KBM-7 (cell line): Measurements from ENCODE around the gene PTPRM.

Experiments used
- DNase-seq: peaks from one replicate; pipeline ENCODE4 v3.0.0-alpha.2; 2015
- in situ Hi-C: fragments of 300-500 bp; cut with MboI; formaldehyde crosslinking; loops from 2 replicates; pipeline ENCODE4 v1.14.3; 2020; ENCODE audit warnings: low sequenced_read_pairs, low pct_unique_long_range_greater_than_20kb, mixed read lengths

The PTPRM gene

DNA sequence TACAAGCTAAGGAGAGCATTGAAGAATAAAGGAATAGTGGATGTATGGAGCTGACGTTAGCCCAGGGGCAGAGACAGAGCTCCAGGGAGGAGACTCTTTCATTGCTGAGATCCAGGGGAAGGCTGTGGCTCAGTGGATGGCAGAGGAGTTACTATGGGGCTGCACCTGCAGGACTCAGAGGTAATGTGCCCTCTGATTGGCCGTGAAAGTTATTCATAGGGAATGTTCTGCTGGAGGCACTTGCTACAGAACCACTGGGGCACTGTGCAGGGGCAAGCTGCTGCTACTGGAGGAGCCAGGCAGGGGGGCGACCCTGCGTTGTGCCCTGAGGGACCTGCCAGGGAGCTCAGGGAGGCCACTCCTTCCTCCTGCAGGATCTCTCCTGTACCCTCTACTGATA is 199.2 kb downstream of the PTPRM start:
- DNase-seq = no peak
- in situ Hi-C loops = no loop called here

DNA sequence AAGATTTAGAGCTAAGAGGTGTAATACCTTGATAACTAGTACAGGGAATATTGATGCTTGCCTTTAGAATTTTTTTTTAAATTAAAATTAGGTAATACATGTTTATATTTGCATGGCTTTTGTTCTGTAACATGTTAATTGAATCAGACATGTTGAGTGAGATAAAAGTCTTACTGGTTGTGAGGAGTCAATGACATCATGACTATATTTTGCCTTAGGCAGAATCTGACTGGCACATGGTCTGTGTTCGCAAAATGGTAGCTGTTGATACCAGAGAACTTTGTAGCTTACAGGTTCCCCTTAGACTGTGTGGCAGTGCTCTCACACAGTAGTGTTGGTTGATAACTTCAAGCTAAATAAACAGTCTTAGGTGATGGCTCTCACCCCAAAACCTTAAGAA is 199.7 kb downstream of the PTPRM start:
- no peak for DNase-seq
- in situ Hi-C loops = no loop called here

DNA sequence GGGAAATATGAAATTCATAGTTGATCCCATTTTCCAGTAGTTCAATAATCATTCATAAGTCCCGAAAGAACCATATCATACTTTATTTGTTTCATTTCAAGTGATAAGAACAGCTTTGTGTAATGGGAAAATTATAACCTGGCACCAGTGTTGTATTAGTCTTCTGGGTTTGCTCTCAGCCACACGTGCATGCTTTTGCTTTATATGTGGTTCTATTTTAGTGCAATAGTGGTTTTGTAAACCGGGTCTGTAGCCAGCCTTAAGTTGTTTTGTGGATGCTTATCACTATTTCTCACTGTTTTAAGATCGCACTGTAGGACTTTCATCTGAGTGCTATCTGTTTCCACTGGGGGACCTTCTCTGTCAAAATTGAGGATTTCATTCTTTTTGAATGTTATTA is 203.8 kb downstream of the PTPRM start:
- in situ Hi-C loops = no loop called here
- no peak for DNase-seq

DNA sequence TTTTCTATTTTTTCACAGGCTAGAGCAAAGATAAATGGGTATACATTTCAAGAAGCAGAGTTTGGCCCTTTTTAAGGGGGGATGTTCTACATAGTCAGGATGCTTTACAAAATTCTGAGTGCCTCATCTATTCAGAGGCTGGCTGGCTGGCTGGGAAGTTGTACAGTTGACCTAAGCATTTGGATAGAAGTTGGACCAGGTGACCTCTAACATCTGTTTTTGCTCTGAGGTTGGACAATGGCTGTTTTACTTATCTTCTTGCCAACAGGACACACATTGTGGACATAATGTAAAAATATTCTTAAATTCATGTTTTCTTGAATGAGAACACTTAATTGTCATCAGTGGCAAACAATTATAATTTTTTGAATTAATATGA is 205.4 kb downstream of the PTPRM start:
- in situ Hi-C loops = no loop called here
- no peak for DNase-seq

DNA sequence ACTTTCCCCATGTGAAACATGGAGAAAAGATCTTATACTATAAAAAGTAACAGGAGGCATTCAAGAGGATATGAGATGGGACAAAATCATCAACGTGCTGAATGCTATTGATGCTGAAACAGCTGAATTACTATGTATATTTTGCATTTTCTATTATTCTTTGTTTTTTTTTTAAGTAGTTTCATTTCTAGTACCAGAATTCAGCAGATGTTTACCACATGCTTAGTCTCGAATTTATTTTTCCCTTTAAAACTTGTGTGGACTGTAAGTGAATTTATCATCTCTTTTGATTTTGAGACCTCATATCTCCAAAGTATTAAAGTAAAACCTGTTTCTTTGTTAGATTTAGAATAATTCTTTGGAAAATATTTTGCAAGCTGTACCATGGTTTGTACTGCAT is 205.8 kb downstream of the PTPRM start:
- in situ Hi-C loops = no loop called here

DNA sequence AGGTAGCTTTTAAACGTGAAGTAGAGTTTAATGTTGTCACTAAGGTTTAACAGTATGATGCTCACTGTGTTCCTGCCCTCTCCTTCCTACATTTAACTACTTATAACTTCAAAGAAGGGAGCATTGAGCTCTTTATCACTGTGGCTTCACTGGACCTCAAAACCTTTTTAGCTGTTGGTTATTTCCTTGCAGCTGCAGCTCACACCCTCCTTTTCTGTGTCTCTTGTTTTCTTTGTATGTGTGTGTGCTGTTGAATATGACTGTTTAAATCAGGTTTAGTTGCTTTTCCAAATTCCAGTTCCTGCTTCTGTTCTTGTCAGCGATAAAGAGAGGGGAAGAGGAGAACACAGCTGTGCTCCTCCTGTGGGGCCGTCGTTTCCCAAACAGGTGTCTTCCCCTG is 208.0 kb downstream of the PTPRM start:
- no peak for DNase-seq
- in situ Hi-C loops = no loop called here

More for the DNA sequence above, 205.8 kb downstream of the PTPRM start:
- DNase-seq = no peak

DNA sequence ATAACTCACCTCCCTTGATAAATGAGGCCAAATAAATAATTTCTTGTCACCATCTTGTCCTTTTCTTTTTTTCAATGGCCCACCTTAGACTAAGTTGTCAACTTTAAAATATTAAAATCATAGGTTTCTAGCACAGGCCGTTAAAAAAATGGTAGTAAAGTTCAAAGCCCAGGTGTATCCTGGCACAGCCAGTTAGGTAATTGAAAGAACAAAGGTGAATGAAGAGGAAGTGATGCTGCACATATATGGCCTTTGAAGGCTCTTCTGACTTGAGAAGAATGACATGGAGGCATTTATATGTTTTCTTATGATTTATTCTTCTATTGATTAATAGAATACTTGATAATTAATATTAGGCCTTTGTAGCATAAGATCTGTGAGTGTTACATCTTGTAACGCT is 208.7 kb downstream of the PTPRM start:
- in situ Hi-C loops = no loop called here
- no peak for DNase-seq

DNA sequence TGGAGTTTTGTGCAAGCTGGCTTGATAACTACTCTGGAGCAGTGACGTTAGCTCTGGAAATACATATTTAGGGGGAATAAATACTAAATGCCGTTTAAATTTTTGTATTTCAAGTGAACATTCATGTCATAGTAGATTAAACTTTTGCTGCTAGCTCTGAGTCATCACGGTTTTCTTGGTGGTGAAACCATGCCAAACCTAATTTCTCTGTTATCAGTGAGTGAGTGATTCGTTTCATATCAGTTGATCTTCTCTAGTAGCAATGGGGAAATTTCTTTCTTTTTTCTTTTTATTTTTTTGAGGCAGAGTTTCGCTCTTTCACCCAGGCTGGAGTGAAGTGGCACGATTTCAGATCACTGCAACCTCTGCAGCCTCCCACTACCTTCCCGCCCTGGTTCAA is 211.1 kb downstream of the PTPRM start:
- in situ Hi-C loops = no loop called here
- no peak for DNase-seq

DNA sequence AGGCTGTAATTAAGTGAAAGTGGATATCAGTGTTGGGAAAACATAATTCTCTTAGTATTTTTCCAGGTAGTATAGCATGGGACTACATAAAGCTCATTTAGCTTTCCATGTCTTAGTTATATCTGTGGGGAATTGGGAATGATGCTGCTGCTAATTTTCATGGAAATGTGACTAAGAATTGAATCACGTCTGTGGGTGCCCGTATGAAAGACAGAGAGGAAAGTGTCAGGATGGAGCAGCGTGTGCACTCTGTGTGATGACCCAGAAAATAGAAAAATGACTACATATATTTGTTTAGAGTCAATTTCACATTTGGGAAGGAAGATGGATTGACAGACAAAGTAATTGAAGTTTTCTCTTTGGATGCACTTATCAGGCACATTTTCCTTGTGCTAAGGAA is 212.1 kb downstream of the PTPRM start:
- DNase-seq = no peak
- in situ Hi-C loops = no loop called here

DNA sequence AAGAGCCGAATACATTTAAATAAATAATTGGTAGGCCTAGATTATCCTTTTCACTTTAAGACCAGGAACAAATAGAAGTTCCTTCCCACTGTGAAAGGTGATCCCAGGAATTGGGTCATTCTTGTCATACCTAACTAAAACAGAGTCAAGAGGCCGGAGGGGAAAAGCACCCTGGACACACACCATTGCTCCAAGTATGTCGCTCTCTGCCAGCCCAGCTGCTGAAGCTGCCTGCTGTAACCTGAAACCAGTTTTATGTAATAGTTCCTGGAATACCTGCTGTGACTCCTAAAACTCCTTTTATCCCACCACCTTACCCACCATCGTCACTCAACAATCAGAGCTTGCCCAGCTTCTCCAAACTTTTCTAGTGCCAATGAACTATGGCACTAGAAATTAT is 217.1 kb downstream of the PTPRM start:
- in situ Hi-C loops = no loop called here
- DNase-seq = no peak

DNA sequence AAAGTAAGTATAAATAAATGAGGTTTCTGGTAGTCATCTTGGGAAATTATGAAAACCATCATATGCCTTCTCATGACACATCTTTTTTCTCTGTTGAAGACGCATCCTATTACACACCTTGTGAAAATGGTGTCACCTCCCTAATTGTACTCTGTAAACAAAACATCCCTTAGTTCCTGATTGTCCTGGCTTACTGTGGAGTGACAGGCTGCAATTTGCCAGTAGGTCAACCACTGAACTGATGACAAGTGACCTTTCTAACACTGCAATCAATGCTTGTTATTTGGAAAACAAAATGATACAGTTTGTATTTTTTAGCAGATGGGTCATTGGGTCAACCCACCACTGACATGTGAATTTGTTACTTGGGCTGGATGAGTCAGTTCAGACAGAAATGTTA is 219.5 kb downstream of the PTPRM start:
- in situ Hi-C loops = no loop called here
- DNase-seq = no peak

DNA sequence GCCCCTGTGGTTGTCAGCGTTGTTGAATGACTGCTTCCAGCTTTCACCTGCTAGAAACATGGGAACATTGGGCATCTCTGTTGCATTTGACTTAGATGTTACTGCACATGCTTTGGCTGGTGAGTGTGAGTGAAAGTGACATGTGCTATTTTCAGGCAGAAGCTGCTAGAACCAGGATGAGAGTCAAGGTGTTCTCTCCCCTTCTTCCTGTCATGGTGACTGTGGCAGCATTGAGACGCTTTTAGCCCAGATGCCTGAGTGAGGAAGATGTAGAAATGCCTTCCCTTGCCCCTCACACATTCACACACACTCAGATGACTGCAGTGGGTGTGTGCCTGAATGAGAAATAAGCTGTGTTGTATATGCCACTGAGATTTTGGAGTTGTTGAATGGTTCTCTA is 220.2 kb downstream of the PTPRM start:
- in situ Hi-C loops = no loop called here
- no peak for DNase-seq

DNA sequence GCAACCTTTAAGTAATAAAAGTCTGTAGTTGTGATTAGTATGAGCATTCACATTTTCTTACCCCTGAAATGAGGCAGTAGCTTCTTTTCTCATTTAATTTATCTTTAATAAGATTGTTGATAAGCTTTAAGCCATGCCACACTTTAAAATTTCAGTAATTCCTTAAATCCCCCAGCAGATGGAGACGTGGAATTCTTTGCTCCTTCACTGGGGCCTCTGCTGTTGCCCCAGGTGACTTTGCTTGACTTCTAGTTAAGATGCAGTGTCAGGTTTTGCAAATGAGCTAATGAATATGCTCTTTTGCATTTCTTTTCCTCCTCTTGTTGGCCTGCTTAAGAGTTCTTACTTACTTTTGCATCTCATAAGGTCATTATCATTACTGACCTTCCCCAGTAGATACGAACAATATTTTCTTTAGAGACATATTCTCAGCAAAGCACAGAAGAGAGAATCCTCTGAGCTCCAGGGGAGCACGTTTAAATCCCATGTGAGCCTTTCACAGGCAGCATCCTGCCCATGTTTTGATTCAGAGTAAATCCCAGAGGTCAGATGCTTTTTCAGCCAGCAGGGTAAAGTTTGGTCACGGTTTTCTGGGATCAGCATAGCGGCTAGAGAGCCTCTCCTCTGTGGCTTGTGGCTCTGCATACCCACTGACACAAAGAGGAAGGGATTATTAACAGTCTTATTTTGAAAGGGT is 222.9 kb downstream of the PTPRM start:
- peak; percentile 6 for DNase-seq
- in situ Hi-C loops = no loop called here

DNA sequence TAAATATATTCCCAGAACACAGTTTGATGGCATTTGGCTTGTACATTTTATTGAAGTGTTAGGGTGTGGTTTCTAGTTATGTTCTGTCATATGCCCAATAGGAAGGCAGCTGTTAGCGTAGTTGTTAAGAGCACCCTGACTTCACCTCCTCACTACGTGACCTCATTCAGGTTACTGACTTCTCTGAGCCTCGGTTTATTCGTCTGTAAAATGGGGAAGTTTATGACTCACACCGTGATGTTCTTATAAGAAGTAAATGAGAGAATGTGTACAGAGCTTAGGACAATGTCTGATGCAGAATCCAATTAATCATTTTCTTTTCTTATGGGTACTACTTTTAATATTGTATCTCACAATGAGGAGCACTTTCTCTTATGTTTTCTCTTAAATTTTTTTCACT is 226.0 kb downstream of the PTPRM start:
- in situ Hi-C loops = no loop called here
- no peak for DNase-seq

DNA sequence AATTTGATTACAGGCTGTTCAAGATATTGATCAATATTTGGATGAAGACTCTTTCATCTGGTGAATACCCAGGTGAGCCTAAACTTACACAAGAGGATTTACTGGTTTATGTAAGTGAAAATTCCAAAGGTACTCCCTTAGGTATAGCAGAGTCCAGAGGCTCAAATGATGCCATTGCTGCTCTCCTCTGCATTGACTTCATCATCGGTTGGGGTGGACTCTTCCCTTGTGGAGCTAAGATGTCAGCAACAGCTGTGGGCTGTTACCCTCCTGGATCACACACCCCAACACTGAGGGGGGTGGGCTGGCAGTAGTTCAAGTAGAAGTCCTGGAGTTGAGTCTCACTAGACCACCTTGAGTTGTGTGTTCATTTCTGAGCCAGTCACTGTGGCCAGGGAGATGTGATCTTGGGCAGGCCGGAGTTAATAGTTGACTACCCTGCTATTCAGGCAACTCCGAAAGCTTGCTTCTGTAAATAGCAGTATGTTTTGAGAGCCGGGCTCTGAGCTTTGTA is 236.9 kb downstream of the PTPRM start:
- in situ Hi-C loops = no loop called here
- no peak for DNase-seq

DNA sequence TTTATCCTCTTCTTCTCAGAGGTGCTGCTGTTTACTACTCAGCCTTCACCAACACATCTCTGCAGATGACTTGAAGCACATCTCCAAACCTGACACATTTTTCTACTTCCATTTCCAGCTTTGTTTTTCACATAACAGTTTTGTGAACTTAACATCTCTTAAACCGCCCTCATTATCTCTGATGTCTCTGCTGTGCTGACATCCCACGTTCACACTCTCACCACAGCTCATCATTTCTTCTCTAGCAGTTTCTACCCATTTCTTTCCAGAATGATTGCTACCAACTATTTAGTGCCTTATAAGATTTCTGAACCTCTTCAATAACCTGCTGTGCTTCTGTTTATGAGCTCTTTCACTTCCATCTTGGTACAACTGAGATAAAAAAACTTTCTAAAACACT is 238.0 kb downstream of the PTPRM start:
- in situ Hi-C loops = no loop called here
- no peak for DNase-seq

DNA sequence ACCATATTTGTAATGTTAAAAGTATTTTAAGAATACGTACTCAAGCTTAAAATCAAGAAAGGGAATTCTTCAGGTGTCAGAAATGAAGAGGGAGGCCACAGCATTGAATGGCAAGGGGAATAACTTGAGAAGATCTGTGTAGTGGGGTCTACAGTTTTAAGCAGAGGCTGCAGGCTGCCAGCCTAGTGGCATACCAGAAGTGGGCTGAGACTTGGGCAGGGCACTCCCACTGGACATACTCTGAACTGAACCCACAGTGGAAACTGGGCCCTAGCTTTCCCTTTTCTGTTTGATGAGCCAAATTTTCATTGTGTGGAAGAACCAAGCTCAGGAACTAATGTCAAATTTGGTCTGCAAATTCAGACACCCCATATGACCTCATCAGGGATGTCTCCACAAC is 238.8 kb downstream of the PTPRM start:
- in situ Hi-C loops = no loop called here
- DNase-seq = no peak

DNA sequence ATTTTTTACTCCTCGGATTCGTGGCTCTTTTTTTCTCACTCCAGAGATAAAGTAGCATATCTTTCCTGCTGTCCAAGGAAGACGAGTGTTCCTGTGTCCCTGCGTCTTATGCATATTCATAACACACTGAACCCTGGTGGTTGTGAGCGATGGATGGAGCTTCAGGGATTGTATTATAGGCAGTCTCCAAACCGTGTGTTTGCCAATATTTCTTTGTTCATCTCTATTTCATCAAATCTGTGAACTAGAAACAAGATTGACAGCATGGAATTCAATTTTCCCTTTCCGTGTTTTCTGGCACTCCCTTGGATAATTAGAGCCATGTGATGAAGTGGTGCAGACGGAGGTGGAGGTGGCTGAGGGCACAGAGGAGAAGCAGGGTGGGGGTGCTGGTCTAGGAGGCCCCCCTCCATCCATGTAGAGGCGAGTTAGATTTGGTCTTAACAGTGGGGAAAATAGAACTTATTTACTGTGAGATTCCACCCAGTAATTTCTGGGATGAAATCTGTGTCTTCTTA is 240.9 kb downstream of the PTPRM start:
- in situ Hi-C loops = no loop called here
- no peak for DNase-seq

DNA sequence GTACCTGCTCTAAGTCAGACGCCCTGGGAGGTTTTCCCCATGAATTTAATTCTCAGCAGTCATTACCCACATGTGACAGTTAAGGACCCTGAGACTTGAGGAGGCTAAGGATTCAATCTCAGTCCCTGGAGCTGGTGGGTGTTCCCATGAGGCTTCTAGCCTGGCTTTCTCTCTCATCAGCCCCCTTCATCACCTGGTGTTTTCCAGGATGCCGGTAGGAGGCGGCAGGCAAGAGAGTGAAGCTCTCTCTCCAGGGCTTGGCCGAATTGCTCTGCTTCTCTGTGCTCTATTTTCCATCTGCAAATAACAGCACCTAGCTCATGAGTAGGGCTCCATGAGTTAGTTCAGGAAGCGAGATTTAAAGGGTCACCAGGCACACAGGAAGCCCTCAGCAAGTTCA is 241.9 kb downstream of the PTPRM start:
- no peak for DNase-seq
- in situ Hi-C loops = no loop called here

DNA sequence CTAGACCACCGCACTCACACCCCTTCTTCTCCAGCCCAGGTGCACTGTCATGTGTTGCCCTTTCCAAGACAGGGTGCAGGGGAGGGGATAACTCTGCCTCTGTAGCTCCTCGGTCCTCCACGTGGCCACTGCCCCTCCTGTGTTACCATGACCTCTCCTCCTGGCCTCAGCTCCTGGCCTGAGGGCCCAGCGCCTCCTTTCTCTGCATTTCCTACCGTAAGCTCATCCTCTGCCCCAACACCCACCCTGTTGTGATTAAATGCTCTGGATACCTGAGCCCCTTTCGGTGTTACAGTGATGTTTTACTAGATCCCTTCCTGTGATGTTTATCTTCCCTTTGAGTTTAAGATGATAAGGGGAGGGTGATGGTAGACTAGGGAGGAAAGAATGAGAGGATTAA is 242.3 kb downstream of the PTPRM start:
- in situ Hi-C loops = no loop called here

DNA sequence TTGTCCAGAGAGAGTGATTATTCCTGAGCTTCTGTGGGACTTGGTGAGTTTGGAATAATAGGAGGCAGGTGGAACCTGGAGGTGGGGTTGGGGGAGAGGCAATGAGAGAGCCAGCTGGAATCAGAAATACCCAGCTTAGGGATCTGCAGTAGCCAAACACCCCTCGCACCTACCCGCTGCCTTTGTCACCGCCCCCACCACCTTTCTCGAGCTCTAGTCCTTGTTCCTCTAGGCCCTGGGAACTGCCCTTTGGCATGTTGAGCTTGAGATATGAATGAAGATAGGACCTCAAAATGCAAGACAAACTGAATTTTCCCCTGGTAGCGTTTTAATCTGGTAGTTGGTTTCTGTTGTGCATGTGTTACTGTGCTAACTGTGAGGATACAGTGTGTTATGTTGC is 242.9 kb downstream of the PTPRM start:
- in situ Hi-C loops = no loop called here
- no peak for DNase-seq

More for the DNA sequence above, 242.3 kb downstream of the PTPRM start:
- no peak for DNase-seq
